Mammary epithelial cell (primary cell): ENCODE results near the gene CD48.

ENCODE experiments used
- EZH2 ChIP-seq: IDR thresholded peaks from 2 replicates; pipeline ENCODE4 v1.6.1; 2012; ENCODE audit warnings: low read length, inconsistent platforms, borderline replicate concordance
- TF ChIP-seq, protein P1 (sequence below), 2 donors: IDR thresholded peaks in 1 of 2; conservative IDR thresholded peaks in 1 of 2; 2 replicates each; pipeline ENCODE4 v1.5.1; 2011 to 2012; ENCODE audit warnings: inconsistent platforms in 2 of 2, low read length in 2 of 2, mild to moderate bottlenecking in 2 of 2, control low read depth in 1 of 2, low read depth in 1 of 2; ENCODE audit not compliant: insufficient read depth in 1 of 2; ENCODE audit errors: extremely low read depth in 1 of 2

- TF ChIP-seq, protein P1, sequence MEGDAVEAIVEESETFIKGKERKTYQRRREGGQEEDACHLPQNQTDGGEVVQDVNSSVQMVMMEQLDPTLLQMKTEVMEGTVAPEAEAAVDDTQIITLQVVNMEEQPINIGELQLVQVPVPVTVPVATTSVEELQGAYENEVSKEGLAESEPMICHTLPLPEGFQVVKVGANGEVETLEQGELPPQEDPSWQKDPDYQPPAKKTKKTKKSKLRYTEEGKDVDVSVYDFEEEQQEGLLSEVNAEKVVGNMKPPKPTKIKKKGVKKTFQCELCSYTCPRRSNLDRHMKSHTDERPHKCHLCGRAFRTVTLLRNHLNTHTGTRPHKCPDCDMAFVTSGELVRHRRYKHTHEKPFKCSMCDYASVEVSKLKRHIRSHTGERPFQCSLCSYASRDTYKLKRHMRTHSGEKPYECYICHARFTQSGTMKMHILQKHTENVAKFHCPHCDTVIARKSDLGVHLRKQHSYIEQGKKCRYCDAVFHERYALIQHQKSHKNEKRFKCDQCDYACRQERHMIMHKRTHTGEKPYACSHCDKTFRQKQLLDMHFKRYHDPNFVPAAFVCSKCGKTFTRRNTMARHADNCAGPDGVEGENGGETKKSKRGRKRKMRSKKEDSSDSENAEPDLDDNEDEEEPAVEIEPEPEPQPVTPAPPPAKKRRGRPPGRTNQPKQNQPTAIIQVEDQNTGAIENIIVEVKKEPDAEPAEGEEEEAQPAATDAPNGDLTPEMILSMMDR (conservative IDR thresholded peaks at IDR 0.05 in 1 of 2, IDR thresholded peaks at IDR 0.05 in 1 of 2; ENCODE audit: extremely low read depth in 1 of 2, insufficient read depth in 1 of 2, low read depth in 1 of 2, low read length in 2 of 2): no peak
- no peak for TF ChIP-seq EZH2
Observed at GRCh38 chr1:160669276-160669675, 42.3 kb downstream of the CD48 start.
